ENCODE data around the gene CPZ.
"Not testable (repeated sequence)": the region's sequence is repeated elsewhere in the genome, so short reads cannot be mapped to it uniquely, and the experiment has no call there.

CPZ gene

DNA sequence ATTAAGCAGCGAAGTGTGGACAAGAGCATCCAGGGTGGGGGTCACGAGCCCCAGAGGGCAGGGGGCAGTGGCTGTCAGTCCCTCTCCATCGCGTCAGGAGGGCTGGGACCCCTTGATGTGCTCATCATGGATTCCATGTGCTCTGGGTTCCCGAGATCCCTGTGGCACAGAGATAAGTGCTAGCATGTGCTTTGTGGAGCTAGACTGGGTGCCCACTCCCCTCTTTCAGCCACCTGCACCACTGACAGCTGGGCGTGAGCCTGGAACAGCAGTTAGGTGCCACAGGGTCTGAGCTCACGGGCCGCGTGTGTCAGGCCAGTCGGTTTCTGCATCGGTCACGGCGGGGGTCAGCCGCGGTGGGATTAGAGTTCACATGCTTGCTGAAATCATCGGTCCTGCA is 24.3 kb downstream of the CPZ start:
- no peaks in the 10 kb centered on the region for H4K20me1 ChIP-seq (ENCODE audit: insufficient read depth, low read length)
- H2AFZ ChIP-seq (ENCODE audit: low read length), result no peak overlapping the region
- H3K36me3 ChIP-seq (replicated peaks; ENCODE audit: insufficient read depth, low read length), result no peaks in the 10 kb centered on the region
- no peak for TF ChIP-seq EZH2phosphoT487 (IDR thresholded peaks at IDR 0.05; ENCODE audit: low read length)
- TF ChIP-seq EZH2 (optimal IDR thresholded peaks at IDR 0.05; ENCODE audit: low read depth, low read length), result no peak
- no peaks in the 10 kb centered on the region for H3K4me1 ChIP-seq (ENCODE audit: low read length)
- no peaks in the 10 kb centered on the region for H3F3A ChIP-seq (ENCODE audit: insufficient read depth, low read length)
- H3K9me2 ChIP-seq (replicated peaks; ENCODE audit: insufficient read depth, low read length), result no peaks in the 10 kb centered on the region
- H3K27ac ChIP-seq (ENCODE audit: low read length), result no peak overlapping the region
- H3K4me2 ChIP-seq (ENCODE audit: low read depth, low read length), result no peak overlapping the region
- H3K27me3 ChIP-seq (replicated peaks; ENCODE audit: insufficient read depth, low read length), result peaks cover 78% of the 10 kb centered on the region
- H3K9me3 ChIP-seq (replicated peaks; ENCODE audit: insufficient read depth, low read length), result no peaks in the 10 kb centered on the region
- no peak overlapping the region for H3K9ac ChIP-seq (ENCODE audit: low read length)
- H3K4me3 ChIP-seq (ENCODE audit: low read length), result no peak overlapping the region
- DNase-seq, result no peak
- H3K79me2 ChIP-seq (ENCODE audit: low read length), result no peaks in the 10 kb centered on the region

DNA sequence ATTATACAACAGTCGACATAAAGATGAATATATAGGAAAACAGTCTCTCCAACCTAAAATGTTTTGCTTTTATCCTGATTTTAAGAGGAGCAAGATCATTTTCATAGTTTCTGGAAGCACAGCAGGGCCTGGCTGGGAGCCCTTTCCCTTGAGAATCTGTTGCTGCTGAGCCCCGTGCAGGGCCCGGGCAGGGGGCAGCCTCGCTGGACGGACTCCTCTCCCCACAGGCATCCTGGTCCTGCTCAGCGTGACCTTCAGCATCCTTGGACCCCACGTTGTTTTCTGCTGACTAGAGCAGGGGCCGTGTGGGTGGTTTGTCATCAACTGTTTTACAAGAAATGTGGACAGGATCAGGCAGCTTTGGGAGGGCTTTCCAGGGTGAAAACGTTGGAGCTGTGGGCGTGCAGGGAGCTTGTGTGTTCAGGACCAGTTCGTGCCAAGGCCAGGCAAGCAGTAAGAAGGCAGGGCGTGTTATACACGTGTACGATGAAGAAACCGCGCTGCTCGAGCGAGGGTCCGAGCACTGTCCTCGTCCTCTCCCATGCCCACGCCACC is 25.0 kb downstream of the CPZ start:
- no peak overlapping the region for H2AFZ ChIP-seq (ENCODE audit: low read length)
- H3K9me3 ChIP-seq (replicated peaks; ENCODE audit: insufficient read depth, low read length), result no peaks in the 10 kb centered on the region
- H4K20me1 ChIP-seq (ENCODE audit: insufficient read depth, low read length), result no peaks in the 10 kb centered on the region
- no peaks in the 10 kb centered on the region for H3K9me2 ChIP-seq (replicated peaks; ENCODE audit: insufficient read depth, low read length)
- H3K36me3 ChIP-seq (replicated peaks; ENCODE audit: insufficient read depth, low read length), result no peaks in the 10 kb centered on the region
- no peak for DNase-seq
- H3K4me2 ChIP-seq (ENCODE audit: low read depth, low read length), result no peak overlapping the region
- no peak overlapping the region for H3K9ac ChIP-seq (ENCODE audit: low read length)
- no peaks in the 10 kb centered on the region for H3K79me2 ChIP-seq (ENCODE audit: low read length)
- H3K4me3 ChIP-seq (ENCODE audit: low read length), result no peak overlapping the region
- H3K27me3 ChIP-seq (replicated peaks; ENCODE audit: insufficient read depth, low read length), result peaks cover 73% of the 10 kb centered on the region
- no peaks in the 10 kb centered on the region for H3K4me1 ChIP-seq (ENCODE audit: low read length)
- no peaks in the 10 kb centered on the region for H3F3A ChIP-seq (ENCODE audit: insufficient read depth, low read length)
- TF ChIP-seq EZH2 (optimal IDR thresholded peaks at IDR 0.05; ENCODE audit: low read depth, low read length), result no peak
- TF ChIP-seq, protein P1, sequence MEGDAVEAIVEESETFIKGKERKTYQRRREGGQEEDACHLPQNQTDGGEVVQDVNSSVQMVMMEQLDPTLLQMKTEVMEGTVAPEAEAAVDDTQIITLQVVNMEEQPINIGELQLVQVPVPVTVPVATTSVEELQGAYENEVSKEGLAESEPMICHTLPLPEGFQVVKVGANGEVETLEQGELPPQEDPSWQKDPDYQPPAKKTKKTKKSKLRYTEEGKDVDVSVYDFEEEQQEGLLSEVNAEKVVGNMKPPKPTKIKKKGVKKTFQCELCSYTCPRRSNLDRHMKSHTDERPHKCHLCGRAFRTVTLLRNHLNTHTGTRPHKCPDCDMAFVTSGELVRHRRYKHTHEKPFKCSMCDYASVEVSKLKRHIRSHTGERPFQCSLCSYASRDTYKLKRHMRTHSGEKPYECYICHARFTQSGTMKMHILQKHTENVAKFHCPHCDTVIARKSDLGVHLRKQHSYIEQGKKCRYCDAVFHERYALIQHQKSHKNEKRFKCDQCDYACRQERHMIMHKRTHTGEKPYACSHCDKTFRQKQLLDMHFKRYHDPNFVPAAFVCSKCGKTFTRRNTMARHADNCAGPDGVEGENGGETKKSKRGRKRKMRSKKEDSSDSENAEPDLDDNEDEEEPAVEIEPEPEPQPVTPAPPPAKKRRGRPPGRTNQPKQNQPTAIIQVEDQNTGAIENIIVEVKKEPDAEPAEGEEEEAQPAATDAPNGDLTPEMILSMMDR (IDR thresholded peaks at IDR 0.05; ENCODE audit: low read length), result no peak
- TF ChIP-seq EZH2phosphoT487 (IDR thresholded peaks at IDR 0.05; ENCODE audit: low read length), result no peak
- no peak overlapping the region for H3K27ac ChIP-seq (ENCODE audit: low read length)

DNA sequence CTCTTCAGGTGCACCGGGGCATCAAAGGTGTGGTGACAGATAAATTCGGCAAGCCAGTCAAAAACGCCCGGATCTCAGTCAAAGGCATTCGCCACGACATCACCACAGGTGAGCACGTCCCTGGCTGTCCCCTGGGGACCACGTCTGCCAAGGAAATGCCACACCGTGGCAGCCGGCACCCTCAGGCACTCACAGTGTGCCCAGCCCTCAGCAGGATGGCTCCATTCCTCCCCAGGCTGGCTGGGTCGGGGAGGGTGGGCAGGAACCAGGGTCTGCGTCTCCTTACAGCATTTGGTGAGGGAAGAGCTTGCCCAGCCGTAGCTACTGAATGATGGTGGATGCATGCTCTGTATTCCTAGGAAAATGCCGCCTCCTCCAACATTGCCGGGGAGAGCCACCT is 25.9 kb downstream of the CPZ start:
- Histone ChIP-seq H3K9me3 (replicated peaks; ENCODE audit: insufficient read depth, low read length) (no peaks in the 10 kb centered on the region), H3K36me3 (replicated peaks; ENCODE audit: insufficient read depth, low read length) (no peaks in the 10 kb centered on the region), H3F3A (ENCODE audit: insufficient read depth, low read length) (no peaks in the 10 kb centered on the region), H3K79me2 (ENCODE audit: low read length) (no peaks in the 10 kb centered on the region), H3K4me2 (ENCODE audit: low read depth, low read length) (no peak overlapping the region), H2AFZ (ENCODE audit: low read length) (no peak overlapping the region), H3K27me3 (replicated peaks; ENCODE audit: insufficient read depth, low read length) (peaks cover 66% of the 10 kb centered on the region), H3K4me3 (ENCODE audit: low read length) (no peak overlapping the region), H3K9ac (ENCODE audit: low read length) (no peak overlapping the region), H3K27ac (ENCODE audit: low read length) (no peak overlapping the region), H4K20me1 (ENCODE audit: insufficient read depth, low read length) (no peaks in the 10 kb centered on the region), H3K4me1 (ENCODE audit: low read length) (no peaks in the 10 kb centered on the region), H3K9me2 (replicated peaks; ENCODE audit: insufficient read depth, low read length) (no peaks in the 10 kb centered on the region)
- TF ChIP-seq EZH2phosphoT487 (IDR thresholded peaks at IDR 0.05; ENCODE audit: low read length) (no peak), EZH2 (optimal IDR thresholded peaks at IDR 0.05; ENCODE audit: low read depth, low read length) (no peak)
- TF ChIP-seq, protein P1 (IDR thresholded peaks at IDR 0.05; ENCODE audit: low read length), result no peak
- DNase-seq, result no peak

DNA sequence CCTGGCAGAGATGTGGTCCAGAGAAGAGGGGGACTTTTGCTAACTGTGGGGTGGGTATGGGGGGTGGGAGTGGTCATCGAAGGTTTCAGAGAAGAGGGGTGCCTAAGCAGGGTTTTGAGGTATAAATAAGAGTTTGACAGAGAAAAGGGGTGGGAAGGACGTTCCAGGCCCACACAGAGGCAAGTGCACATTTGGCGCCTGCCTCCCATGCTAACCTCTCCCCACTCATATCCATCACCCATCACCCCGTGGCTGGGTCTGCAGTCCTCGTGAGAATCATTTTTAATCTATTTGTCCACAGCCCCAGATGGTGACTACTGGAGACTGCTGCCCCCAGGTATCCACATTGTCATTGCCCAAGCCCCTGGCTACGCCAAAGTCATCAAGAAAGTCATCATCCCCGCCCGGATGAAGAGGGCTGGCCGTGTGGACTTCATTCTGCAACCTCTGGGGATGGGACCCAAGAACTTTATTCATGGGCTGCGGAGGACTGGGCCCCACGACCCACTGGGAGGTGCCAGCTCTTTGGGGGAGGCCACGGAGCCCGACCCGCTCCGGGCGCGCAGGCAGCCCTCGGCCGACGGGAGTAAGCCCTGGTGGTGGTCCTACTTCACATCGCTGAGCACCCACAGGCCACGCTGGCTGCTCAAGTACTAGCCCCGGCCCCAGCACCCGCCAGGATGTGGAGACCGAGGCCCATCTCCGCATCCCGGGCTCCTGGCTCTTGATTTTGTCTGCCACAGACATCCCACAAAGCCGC is 26.6 kb downstream of the CPZ start:
- no peaks in the 10 kb centered on the region for H4K20me1 ChIP-seq (ENCODE audit: insufficient read depth, low read length)
- no peak for TF ChIP-seq EZH2 (optimal IDR thresholded peaks at IDR 0.05; ENCODE audit: low read depth, low read length)
- H3K27me3 ChIP-seq (replicated peaks; ENCODE audit: insufficient read depth, low read length), result peaks cover 59% of the 10 kb centered on the region
- H3K9ac ChIP-seq (ENCODE audit: low read length), result no peak overlapping the region
- no peaks in the 10 kb centered on the region for H3K79me2 ChIP-seq (ENCODE audit: low read length)
- H3K4me1 ChIP-seq (ENCODE audit: low read length), result no peaks in the 10 kb centered on the region
- no peak overlapping the region for H3K4me2 ChIP-seq (ENCODE audit: low read depth, low read length)
- no peak for DNase-seq
- H3K9me2 ChIP-seq (replicated peaks; ENCODE audit: insufficient read depth, low read length), result no peaks in the 10 kb centered on the region
- H3F3A ChIP-seq (ENCODE audit: insufficient read depth, low read length), result no peaks in the 10 kb centered on the region
- no peak overlapping the region for H3K4me3 ChIP-seq (ENCODE audit: low read length)
- H2AFZ ChIP-seq (ENCODE audit: low read length), result no peak overlapping the region
- H3K36me3 ChIP-seq (replicated peaks; ENCODE audit: insufficient read depth, low read length), result no peaks in the 10 kb centered on the region
- H3K27ac ChIP-seq (ENCODE audit: low read length), result no peak overlapping the region
- H3K9me3 ChIP-seq (replicated peaks; ENCODE audit: insufficient read depth, low read length), result no peaks in the 10 kb centered on the region

DNA sequence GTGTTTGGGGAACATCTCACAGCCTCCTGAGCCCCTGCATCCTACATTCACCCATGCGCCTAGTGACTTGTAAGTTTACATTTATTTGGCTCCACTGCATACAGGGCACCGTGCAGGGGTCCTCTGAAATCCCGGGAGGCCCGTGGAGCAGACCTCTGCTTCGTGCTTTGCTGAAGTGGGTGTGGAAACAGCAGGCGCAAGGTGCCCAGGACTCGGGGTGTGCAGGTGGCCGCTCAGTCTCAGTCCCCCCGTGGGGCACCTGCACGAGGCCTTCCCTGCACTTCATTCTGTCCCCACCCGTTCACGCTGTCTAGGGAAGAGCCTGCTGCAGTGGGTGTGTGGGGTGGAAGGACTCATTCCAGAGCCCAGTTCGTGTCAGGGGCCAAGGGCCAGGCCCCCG is 28.6 kb downstream of the CPZ start:
- not testable (repeated sequence) for DNase-seq; H3K9ac ChIP-seq (ENCODE audit: low read length); H4K20me1 ChIP-seq (ENCODE audit: insufficient read depth, low read length); H3K27ac ChIP-seq (ENCODE audit: low read length); H3K4me2 ChIP-seq (ENCODE audit: low read depth, low read length); H2AFZ ChIP-seq (ENCODE audit: low read length); H3K4me3 ChIP-seq (ENCODE audit: low read length); H3K79me2 ChIP-seq (ENCODE audit: low read length); H3K36me3 ChIP-seq (replicated peaks; ENCODE audit: insufficient read depth, low read length); H3K4me1 ChIP-seq (ENCODE audit: low read length); H3F3A ChIP-seq (ENCODE audit: insufficient read depth, low read length); H3K9me3 ChIP-seq (replicated peaks; ENCODE audit: insufficient read depth, low read length); H3K9me2 ChIP-seq (replicated peaks; ENCODE audit: insufficient read depth, low read length)
- H3K27me3 ChIP-seq (replicated peaks; ENCODE audit: insufficient read depth, low read length), result peaks cover 39% of the 10 kb centered on the region

DNA sequence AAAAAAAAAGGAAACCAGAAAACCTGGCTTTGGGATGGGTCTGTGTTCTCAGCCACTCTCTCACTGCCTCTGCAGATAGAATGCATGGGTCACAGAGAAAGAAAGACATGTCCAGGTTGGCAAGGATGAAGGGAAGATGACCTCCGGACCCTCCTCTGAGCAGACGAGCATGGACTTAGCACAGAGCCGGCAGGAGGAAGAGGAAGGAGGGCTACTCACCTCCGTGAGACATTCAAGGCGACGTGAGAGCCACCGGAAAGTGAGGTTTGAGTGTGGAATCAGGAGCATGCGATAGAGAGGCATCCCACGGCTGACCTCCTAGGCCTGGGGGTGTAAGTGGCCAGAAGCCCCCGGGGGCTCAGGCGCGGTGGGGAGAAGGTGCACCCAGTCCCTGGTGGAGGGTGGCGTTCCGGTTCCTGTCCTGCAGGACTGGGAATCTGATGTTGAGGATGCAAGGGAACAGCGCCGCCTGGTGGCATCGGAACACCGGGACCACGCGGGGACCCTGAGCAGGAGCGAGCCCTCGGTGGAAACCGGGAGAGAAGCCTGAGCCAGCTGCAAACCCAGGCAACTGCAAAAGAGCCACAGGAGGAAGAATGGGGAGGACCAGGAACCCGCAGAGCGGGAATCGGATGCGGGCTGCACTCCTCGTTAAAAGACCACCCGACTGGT is 32.2 kb downstream of the CPZ start:
- DNase-seq; H2AFZ ChIP-seq (ENCODE audit: low read length); H3K4me2 ChIP-seq (ENCODE audit: low read depth, low read length); H3K27ac ChIP-seq (ENCODE audit: low read length); H3K9me3 ChIP-seq (replicated peaks; ENCODE audit: insufficient read depth, low read length); H3K9me2 ChIP-seq (replicated peaks; ENCODE audit: insufficient read depth, low read length); H3K36me3 ChIP-seq (replicated peaks; ENCODE audit: insufficient read depth, low read length); H4K20me1 ChIP-seq (ENCODE audit: insufficient read depth, low read length); H3K27me3 ChIP-seq (replicated peaks; ENCODE audit: insufficient read depth, low read length); H3K4me1 ChIP-seq (ENCODE audit: low read length); H3K4me3 ChIP-seq (ENCODE audit: low read length); H3K9ac ChIP-seq (ENCODE audit: low read length); H3K79me2 ChIP-seq (ENCODE audit: low read length); H3F3A ChIP-seq (ENCODE audit: insufficient read depth, low read length): not testable (repeated sequence)
